ENCODE data around the gene SFT2D3. TPM values are rescaled to one million over a fixed set of nuclear protein-coding genes. Genes with fewer than 3 reads are reported as not detected.
A peak's percentile ranks its signal among the peaks of the same experiment; 100 is the strongest.

The SFT2D3 gene
- total and polyA plus RNA-seq, 2 experiments from 2014 or later, result 1.6 to 10.7 TPM

DNA sequence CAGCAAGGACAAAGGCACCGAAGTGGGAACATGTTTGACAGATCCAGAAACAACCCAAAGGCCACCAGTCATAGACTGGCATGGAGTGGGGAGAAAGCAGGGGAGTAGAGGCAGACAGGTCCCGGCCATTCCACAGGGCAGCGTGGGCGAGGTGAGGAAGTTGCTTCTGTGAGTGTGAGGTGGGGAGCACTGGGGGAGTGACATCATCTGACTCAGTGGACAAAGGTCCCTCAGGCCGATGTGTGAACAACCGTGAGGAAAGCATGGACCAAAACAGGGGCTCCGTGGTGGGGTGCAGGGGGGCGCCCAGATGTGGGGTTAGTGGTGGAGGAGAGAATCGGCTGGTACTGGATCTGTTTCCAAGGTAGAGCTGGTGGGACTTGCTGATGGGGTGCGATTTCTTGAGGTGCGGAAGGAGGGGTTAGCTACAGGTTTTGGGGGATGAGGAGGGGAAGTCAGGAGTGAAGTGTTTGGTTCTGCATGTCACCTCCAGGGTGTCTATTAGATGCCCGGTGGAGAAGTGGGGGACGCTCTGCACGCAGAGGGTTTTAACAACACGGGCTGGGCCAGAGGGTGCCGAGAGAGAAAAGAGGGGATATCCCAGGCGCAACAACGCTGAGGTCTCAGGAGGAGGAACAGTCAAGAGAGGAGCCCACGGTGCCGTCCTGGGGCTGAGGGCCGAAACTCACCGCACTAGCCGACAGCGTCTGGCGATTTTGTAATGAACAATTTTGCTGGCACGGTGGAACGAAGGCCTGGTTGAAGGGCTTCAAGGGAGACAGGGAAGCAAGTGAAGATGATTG, 2.5 kb upstream of the SFT2D3 start:
- WGBS (ENCODE audit: low lambda C conversion rate, missing lambda C conversion rate), result 94% methylated on average over 25 of the region's 27 CpGs
- Histone ChIP-seq H3K27ac (no peak overlapping the region), H3K4me3 (no peak overlapping the region), H3K4me1 (ENCODE audit: insufficient read depth) (peaks cover 22% of the 10 kb centered on the region), H3K27me3 (no peaks in the 10 kb centered on the region), H3K9me2 (replicated peaks; ENCODE audit: insufficient read depth) (no peaks in the 10 kb centered on the region), H3K4me2 (no peak overlapping the region), H3K9me3 (ENCODE audit: low read depth) (no peaks in the 10 kb centered on the region), H3K36me3 (replicated peaks; ENCODE audit: insufficient read depth, low read depth) (no peaks in the 10 kb centered on the region), H3K79me2 (peaks cover 16% of the 10 kb centered on the region), H2AFZ (no peak overlapping the region), H4K20me1 (ENCODE audit: insufficient read depth, poor library complexity, severe bottlenecking) (peaks cover 10% of the 10 kb centered on the region)
- TF ChIP-seq, protein P1, sequence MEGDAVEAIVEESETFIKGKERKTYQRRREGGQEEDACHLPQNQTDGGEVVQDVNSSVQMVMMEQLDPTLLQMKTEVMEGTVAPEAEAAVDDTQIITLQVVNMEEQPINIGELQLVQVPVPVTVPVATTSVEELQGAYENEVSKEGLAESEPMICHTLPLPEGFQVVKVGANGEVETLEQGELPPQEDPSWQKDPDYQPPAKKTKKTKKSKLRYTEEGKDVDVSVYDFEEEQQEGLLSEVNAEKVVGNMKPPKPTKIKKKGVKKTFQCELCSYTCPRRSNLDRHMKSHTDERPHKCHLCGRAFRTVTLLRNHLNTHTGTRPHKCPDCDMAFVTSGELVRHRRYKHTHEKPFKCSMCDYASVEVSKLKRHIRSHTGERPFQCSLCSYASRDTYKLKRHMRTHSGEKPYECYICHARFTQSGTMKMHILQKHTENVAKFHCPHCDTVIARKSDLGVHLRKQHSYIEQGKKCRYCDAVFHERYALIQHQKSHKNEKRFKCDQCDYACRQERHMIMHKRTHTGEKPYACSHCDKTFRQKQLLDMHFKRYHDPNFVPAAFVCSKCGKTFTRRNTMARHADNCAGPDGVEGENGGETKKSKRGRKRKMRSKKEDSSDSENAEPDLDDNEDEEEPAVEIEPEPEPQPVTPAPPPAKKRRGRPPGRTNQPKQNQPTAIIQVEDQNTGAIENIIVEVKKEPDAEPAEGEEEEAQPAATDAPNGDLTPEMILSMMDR (IDR thresholded peaks at IDR 0.05; ENCODE audit: poor library complexity), result no peak
- TF ChIP-seq EZH2phosphoT487 (IDR thresholded peaks at IDR 0.05; ENCODE audit: low read depth, severe bottlenecking, unreplicated experiment), result no peak
- no peak for TF ChIP-seq EZH2 (IDR thresholded peaks at IDR 0.05; ENCODE audit: borderline replicate concordance)
- DNase-seq (ENCODE audit: low spot score), result no peak

DNA sequence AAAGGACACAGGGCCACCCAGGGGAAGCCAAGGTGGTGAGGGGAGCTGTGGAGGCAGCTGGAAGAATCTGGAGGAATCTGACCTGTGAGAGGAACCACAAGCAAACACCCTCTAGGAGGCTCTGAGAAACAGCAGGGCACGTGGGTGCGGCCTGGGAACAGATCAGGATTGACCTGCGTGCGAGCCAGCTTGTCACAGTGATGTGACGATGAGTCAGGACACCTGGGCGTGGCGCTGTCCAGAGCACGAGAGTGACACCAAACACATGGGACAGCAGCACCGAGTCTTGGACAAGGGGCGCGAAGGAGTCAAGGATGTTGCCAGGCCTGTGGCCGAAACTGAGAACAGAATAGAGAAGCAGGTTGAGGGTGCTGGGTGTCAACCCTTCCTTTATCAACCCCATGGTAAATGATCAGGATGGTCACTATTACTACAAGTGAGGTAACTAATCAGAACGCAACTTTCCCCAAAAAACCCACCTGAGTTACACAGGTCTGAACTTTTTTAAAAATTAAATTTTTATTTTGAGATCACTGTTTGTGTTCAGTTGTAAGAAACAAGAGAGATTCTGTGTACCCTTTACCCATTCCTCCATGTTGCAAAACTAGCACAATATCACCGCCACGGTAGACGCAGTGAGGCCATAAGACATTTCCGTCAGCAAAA, 637 bp upstream of the SFT2D3 start:
- H2AFZ ChIP-seq, result peak overlapping the region; percentile 63
- no peaks in the 10 kb centered on the region for H3K9me2 ChIP-seq (replicated peaks; ENCODE audit: insufficient read depth)
- H3K4me1 ChIP-seq (ENCODE audit: insufficient read depth), result peaks cover 19% of the 10 kb centered on the region
- peak overlapping the region; percentile 81 for H3K4me2 ChIP-seq
- no peaks in the 10 kb centered on the region for H3K9me3 ChIP-seq (ENCODE audit: low read depth)
- H4K20me1 ChIP-seq (ENCODE audit: insufficient read depth, poor library complexity, severe bottlenecking), result peaks cover 10% of the 10 kb centered on the region
- H3K36me3 ChIP-seq (replicated peaks; ENCODE audit: insufficient read depth, low read depth), result no peaks in the 10 kb centered on the region
- WGBS (ENCODE audit: low lambda C conversion rate, missing lambda C conversion rate), result 46% methylated on average over 17 of the region's 17 CpGs
- peak overlapping the region; percentile 27 for H3K4me3 ChIP-seq
- H3K27me3 ChIP-seq, result no peaks in the 10 kb centered on the region
- peak overlapping the region; percentile 99 for H3K27ac ChIP-seq
- H3K79me2 ChIP-seq, result peaks cover 26% of the 10 kb centered on the region
- TF ChIP-seq EZH2phosphoT487 (IDR thresholded peaks at IDR 0.05; ENCODE audit: low read depth, severe bottlenecking, unreplicated experiment), result no peak
- TF ChIP-seq, protein P1 (IDR thresholded peaks at IDR 0.05; ENCODE audit: poor library complexity), result no peak
- TF ChIP-seq EZH2 (IDR thresholded peaks at IDR 0.05; ENCODE audit: borderline replicate concordance), result no peak
- DNase-seq (ENCODE audit: low spot score), result peak; percentile 92

DNA sequence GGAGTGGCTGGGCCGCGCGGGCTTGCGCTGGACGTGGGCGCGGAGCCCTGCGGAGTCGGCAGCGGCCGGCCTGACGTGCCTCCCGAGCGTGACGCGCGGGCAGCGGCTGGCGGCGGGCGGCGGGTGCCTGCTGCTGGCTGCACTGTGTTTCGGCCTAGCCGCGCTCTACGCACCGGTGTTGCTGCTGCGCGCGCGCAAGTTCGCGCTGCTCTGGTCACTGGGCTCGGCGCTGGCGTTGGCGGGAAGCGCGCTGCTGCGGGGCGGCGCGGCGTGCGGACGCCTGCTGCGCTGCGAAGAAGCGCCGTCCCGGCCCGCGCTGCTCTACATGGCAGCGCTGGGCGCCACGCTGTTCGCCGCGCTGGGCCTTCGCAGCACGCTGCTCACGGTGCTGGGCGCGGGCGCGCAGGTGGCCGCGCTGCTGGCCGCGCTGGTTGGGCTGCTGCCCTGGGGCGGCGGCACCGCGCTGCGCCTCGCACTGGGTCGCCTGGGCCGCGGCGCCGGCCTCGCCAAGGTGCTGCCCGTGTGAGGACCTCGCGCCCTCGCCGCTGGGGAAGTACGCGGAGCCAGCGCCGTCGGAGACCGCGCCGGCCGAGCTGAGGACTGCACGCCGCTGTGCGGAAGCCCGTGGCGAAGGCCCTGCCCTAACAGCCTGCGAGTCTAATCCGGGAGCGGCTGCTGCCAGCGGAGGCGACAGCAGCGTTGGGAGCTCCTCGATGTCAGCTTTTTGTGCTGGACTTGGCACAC, 526 bp downstream of the SFT2D3 start:
- no peaks in the 10 kb centered on the region for H3K9me3 ChIP-seq (ENCODE audit: low read depth)
- WGBS (ENCODE audit: low lambda C conversion rate, missing lambda C conversion rate), result 3% methylated on average over 47 of the region's 108 CpGs

More for the DNA sequence above, 526 bp downstream of the SFT2D3 start:
- Histone ChIP-seq H4K20me1 (ENCODE audit: insufficient read depth, poor library complexity, severe bottlenecking) (peaks cover 10% of the 10 kb centered on the region), H3K4me2 (peak overlapping the region; percentile 81), H3K4me1 (ENCODE audit: insufficient read depth) (peaks cover 19% of the 10 kb centered on the region), H3K27ac (peak overlapping the region; percentile 99), H2AFZ (peak overlapping the region; percentile 21), H3K79me2 (peaks cover 26% of the 10 kb centered on the region), H3K27me3 (no peaks in the 10 kb centered on the region), H3K36me3 (replicated peaks; ENCODE audit: insufficient read depth, low read depth) (no peaks in the 10 kb centered on the region), H3K4me3 (peak overlapping the region; percentile 65), H3K9me2 (replicated peaks; ENCODE audit: insufficient read depth) (no peaks in the 10 kb centered on the region)
- peak; percentile 91 for DNase-seq (ENCODE audit: low spot score)
- TF ChIP-seq EZH2phosphoT487 (IDR thresholded peaks at IDR 0.05; ENCODE audit: low read depth, severe bottlenecking, unreplicated experiment) (no peak), EZH2 (IDR thresholded peaks at IDR 0.05; ENCODE audit: borderline replicate concordance) (no peak)
- TF ChIP-seq, protein P1 (IDR thresholded peaks at IDR 0.05; ENCODE audit: poor library complexity), result no peak
